ENCODE measurements around the gene UBXN11.

GRCh38 chr1:26345718-26346117 is 39.3 kb upstream of the UBXN11 start:
- TF ChIP-seq, protein P1, sequence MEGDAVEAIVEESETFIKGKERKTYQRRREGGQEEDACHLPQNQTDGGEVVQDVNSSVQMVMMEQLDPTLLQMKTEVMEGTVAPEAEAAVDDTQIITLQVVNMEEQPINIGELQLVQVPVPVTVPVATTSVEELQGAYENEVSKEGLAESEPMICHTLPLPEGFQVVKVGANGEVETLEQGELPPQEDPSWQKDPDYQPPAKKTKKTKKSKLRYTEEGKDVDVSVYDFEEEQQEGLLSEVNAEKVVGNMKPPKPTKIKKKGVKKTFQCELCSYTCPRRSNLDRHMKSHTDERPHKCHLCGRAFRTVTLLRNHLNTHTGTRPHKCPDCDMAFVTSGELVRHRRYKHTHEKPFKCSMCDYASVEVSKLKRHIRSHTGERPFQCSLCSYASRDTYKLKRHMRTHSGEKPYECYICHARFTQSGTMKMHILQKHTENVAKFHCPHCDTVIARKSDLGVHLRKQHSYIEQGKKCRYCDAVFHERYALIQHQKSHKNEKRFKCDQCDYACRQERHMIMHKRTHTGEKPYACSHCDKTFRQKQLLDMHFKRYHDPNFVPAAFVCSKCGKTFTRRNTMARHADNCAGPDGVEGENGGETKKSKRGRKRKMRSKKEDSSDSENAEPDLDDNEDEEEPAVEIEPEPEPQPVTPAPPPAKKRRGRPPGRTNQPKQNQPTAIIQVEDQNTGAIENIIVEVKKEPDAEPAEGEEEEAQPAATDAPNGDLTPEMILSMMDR (IDR thresholded peaks at IDR 0.05) = no peak
- no peak for TF ChIP-seq POLR2A (IDR thresholded peaks at IDR 0.05)
